Measurements from ENCODE around the gene TFEB.

The TFEB gene

DNA sequence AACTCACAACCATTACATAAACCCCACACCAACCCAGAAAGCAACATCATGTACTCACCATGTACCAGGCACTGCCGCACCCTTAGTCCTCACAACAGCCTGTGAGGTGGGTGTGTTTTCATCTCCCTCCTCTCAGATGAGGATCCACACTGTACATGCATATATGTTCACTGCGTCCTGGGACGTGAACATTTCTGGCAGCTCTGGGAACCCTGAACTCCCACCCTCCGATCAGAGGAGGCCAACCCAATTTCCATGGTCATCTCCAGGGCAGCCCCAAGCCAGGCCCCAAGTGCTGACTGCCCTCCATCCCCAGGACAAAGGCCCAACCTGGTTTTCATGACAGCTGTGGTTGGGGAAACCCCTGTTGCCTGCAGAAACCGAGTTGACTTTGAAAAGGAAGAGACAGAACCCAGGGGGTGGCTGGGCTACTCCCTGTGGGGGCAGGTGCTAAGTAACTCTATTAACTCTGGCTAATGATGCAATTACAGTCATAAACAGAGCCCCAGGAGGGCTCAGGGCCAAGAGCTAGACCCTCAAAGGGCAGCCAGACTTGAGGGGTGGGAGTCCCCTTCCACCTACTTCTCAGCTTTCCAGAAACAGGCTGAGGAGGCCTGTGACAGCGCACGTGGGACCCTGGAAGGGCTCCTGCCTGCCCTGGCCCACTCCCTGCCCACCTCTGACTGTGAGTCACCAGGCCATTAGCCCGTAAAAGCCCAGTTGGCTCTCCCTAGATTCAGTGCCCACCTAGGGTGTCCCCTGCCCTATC, 2.6 kb downstream of the TFEB start:
- DNase-seq (ENCODE audit: insufficient read length, low spot score) (peak; percentile 65), FAIRE-seq (peak; percentile 92)
- TF ChIP-seq SPI1 (IDR thresholded peaks at IDR 0.05; ENCODE audit: low read depth, low read length): no peak
- TF ChIP-seq TAF1 (IDR thresholded peaks at IDR 0.05; ENCODE audit: low read depth, low read length): no peak
- TF ChIP-seq POLR2A (IDR thresholded peaks at IDR 0.05; ENCODE audit: low read depth, low read length): peak; percentile 62
- TF ChIP-seq POU2F2 (IDR thresholded peaks at IDR 0.05; ENCODE audit: low read depth, low read length): no peak
- TF ChIP-seq PAX5 (IDR thresholded peaks at IDR 0.05; ENCODE audit: insufficient read depth, low read length, severe bottlenecking): peak; percentile 4
- peak; percentile 54; the same call in 1 of the 2 replicates for TF ChIP-seq POLR2AphosphoS5 (IDR thresholded peaks at IDR 0.05; ENCODE audit: low read depth, low read length)

DNA sequence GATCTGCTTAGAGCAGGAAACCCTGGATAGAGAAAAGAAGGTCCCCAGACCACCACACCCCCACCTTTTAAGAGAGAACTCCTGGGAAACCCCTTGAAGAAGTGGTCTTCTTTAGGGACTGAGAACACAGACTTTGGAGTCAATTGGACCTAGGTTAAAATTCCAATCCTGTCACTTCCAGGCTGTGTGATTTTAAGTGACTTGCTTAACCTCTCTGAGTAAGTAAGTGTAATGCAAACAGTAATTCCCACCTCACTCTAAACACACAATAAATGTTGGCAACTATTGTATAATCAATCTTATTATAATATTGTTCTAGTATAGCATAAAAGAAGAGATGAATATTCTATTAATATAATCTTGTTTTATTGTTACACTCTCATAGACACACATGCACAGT, 3.3 kb downstream of the TFEB start:
- no peak for DNase-seq (ENCODE audit: insufficient read length, low spot score)
- no peak for FAIRE-seq
- TF ChIP-seq POLR2A (IDR thresholded peaks at IDR 0.05; ENCODE audit: low read depth, low read length) (no peak), PAX5 (IDR thresholded peaks at IDR 0.05; ENCODE audit: insufficient read depth, low read length, severe bottlenecking) (no peak), TAF1 (IDR thresholded peaks at IDR 0.05; ENCODE audit: low read depth, low read length) (no peak), SPI1 (IDR thresholded peaks at IDR 0.05; ENCODE audit: low read depth, low read length) (no peak), POU2F2 (IDR thresholded peaks at IDR 0.05; ENCODE audit: low read depth, low read length) (no peak)

DNA sequence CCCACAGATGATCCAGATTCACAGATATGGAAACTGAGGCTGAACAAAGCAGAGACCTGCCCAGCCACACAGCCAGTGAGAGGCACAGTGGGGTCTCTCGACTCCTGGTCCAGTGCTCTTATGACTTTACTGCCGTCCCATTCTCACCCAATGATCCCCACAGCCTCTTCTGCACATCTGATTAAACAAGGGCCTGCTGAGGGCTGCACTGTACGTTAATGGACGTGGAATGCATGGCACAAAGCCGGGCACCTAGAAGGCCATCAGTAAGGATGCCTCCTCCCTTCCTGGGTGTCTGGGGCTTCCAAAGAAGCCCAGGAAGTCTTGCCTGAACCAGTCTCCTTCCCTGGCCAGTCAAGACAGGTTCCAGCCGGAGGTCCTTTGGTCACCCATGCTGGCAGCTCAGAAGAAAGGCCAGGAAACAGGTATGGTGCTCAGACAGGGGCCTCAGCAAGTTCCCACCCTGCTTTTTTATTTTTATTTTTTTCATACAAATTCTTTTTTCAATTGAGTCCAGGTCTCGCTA, 3.8 kb downstream of the TFEB start:
- TF ChIP-seq POLR2AphosphoS5 (IDR thresholded peaks at IDR 0.05; ENCODE audit: low read depth, low read length): no peak
- FAIRE-seq (no peak), DNase-seq (ENCODE audit: insufficient read length, low spot score) (no peak)

DNA sequence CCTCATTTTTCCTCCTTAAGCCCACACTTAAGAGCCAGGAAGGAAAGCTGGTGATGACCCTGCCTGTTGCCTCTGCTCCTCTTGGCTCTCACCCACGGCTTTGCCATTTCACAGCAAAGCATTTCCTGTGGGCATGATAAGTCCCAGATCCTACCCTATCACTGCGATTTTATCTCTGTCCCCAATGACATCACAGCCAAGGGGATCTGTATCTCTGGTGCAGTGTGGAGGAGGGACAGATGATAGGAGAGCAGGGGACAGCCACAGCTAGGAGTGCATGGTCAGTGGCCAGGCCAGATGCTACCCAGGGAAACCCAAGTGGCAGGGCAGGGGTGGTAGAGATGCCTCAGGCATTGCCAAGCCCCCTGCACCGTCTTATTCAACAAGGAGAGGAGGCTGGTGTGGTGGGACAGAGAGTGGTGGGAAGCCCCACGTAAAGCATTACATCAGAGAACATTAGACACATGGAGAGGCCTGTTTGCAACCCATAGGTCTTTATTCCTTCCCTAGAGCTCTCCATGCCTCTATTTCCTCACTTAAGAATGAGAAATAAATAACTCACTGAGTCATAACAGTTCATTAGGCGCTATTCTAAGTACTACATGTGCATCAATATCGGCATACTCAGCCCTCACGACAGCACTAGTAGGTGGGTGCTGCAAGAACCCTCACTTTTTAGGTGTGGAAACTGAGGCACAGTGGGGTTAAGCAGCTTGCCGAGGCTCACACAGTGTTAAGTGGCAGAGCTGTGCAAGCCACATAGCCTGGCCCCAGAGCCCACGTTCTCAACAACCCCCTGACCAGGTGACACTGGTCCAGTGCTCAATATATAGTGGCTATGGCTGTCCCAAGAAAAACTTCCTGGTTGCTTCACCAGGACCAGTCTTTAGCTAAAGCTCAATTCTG, 4.6 kb downstream of the TFEB start:
- DNase-seq (ENCODE audit: insufficient read length, low spot score) (no peak), FAIRE-seq (peak; percentile 81)
- TF ChIP-seq PAX5 (IDR thresholded peaks at IDR 0.05; ENCODE audit: insufficient read depth, low read length, severe bottlenecking) (no peak), SPI1 (IDR thresholded peaks at IDR 0.05; ENCODE audit: low read depth, low read length) (no peak), POLR2A (IDR thresholded peaks at IDR 0.05; ENCODE audit: low read depth, low read length) (no peak), POU2F2 (IDR thresholded peaks at IDR 0.05; ENCODE audit: low read depth, low read length) (no peak), TAF1 (IDR thresholded peaks at IDR 0.05; ENCODE audit: low read depth, low read length) (no peak), POLR2AphosphoS5 (IDR thresholded peaks at IDR 0.05; ENCODE audit: low read depth, low read length) (no peak)

DNA sequence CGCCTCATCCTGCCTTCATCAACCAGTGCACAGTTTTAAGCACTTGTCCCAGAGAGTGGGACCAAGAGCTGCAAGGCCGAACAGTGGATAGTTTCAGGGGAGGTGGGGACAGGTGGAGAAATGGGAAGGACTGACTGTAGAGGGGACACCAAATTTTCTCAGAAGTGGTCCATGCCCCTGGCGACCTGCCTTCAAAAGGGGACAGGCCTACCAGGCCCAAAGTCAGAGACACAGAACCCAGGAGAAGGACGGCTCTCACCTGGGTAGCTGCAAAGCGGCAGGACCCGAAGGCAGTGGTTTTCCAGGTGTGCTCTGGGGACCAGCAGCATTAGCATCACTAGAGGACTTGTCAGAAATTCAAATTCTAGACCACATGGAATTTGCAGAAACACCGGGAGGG, 5.8 kb downstream of the TFEB start:
- no peak for DNase-seq (ENCODE audit: insufficient read length, low spot score)
- FAIRE-seq: no peak
- TF ChIP-seq SPI1 (IDR thresholded peaks at IDR 0.05; ENCODE audit: low read depth, low read length) (no peak), POLR2AphosphoS5 (IDR thresholded peaks at IDR 0.05; ENCODE audit: low read depth, low read length) (no peak), POLR2A (IDR thresholded peaks at IDR 0.05; ENCODE audit: low read depth, low read length) (no peak)

DNA sequence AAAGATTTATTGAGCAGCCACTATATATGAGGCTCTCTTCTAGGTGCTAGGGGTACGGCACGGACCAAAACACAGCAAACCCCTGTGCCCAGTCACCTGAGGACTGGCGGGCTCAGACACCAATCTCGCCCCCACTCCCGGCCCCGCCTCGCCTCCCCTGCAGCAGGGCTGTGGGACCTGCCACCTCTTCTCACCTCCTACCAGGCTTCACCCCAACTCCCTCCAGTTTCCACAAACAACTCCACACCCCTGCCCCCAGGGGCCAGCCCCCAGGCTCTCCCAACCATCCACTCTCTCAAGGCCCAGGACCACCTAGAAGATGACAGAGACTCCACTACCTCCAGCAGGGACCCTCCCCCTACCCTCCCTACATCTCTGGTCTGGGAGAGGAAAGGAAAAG, 6.5 kb downstream of the TFEB start:
- DNase-seq (ENCODE audit: insufficient read length, low spot score): no peak
- FAIRE-seq: no peak
- TF ChIP-seq PAX5 (IDR thresholded peaks at IDR 0.05; ENCODE audit: insufficient read depth, low read length, severe bottlenecking) (no peak), POLR2AphosphoS5 (IDR thresholded peaks at IDR 0.05; ENCODE audit: low read depth, low read length) (no peak), POU2F2 (IDR thresholded peaks at IDR 0.05; ENCODE audit: low read depth, low read length) (no peak), TAF1 (IDR thresholded peaks at IDR 0.05; ENCODE audit: low read depth, low read length) (no peak), SPI1 (IDR thresholded peaks at IDR 0.05; ENCODE audit: low read depth, low read length) (no peak), POLR2A (IDR thresholded peaks at IDR 0.05; ENCODE audit: low read depth, low read length) (no peak)

DNA sequence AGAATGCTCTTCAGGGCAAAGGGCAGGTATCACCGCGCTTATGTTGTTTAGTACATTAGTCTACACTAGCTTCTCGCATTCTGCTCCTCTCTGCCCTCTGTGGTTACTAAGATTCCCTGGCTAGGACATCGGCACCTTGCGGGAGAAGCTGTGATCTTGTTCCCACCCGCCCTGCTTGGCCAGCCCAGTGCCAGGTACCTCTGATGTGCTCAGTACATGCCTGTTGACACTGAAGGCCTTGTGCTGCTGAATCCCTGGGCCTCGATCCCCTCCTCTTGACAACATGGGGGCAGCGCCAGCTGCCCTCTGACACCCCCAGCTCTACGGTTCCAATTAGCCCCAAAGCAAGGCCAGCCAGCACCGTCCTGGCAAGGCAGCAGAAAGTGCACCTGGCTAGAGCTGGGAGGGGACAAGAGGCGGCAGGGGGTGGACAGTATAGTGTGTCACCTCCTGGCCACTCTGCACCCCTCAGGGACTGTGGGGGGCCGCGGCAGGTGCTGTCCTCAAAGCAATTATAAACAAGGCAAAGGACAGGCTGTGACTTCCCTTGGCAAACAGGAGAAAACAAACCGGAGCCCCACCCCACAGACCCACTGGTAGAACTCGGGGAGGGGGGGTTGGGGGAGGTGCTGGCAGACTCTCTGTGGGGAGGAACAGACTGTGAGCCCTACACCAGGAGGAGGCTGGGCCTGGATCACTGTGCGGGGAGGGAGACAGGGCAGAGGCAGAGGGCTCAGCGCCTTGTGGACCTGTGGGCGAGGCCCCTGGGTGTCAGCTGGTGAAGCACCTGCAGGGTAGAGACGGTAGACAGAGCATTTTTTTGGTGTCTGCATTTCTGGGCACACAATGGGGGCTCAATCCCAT, 7.1 kb downstream of the TFEB start:
- TF ChIP-seq PAX5 (IDR thresholded peaks at IDR 0.05; ENCODE audit: insufficient read depth, low read length, severe bottlenecking): no peak
- TF ChIP-seq POU2F2 (IDR thresholded peaks at IDR 0.05; ENCODE audit: low read depth, low read length): no peak
- no peak for TF ChIP-seq POLR2A (IDR thresholded peaks at IDR 0.05; ENCODE audit: low read depth, low read length)
- TF ChIP-seq TAF1 (IDR thresholded peaks at IDR 0.05; ENCODE audit: low read depth, low read length): no peak
- no peak for TF ChIP-seq POLR2AphosphoS5 (IDR thresholded peaks at IDR 0.05; ENCODE audit: low read depth, low read length)
- TF ChIP-seq SPI1 (IDR thresholded peaks at IDR 0.05; ENCODE audit: low read depth, low read length): no peak
- FAIRE-seq (peak; percentile 20), DNase-seq (ENCODE audit: insufficient read length, low spot score) (no peak)

DNA sequence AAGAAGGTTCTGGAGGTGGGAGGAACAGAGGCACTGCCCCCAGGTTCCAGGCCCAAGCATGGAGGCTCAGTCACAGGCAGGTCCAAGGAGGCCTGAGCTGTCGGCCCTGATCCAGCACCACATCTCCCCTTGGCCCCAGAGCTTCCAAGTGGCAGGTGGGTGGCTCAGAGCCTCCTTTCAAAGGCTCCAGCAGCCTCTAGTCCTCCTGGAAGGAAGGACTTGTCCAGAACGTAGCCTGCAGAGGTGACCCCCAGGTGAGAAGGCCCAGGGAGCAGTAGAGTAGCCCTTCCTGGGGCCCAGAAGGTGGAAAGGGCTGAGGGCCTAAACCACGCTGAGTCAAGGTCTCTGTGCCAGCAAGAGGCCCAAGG, 7.7 kb downstream of the TFEB start:
- TF ChIP-seq PAX5 (IDR thresholded peaks at IDR 0.05; ENCODE audit: insufficient read depth, low read length, severe bottlenecking) (no peak), POU2F2 (IDR thresholded peaks at IDR 0.05; ENCODE audit: low read depth, low read length) (no peak), POLR2AphosphoS5 (IDR thresholded peaks at IDR 0.05; ENCODE audit: low read depth, low read length) (no peak), TAF1 (IDR thresholded peaks at IDR 0.05; ENCODE audit: low read depth, low read length) (no peak), SPI1 (IDR thresholded peaks at IDR 0.05; ENCODE audit: low read depth, low read length) (no peak), POLR2A (IDR thresholded peaks at IDR 0.05; ENCODE audit: low read depth, low read length) (no peak)
- no peak for DNase-seq (ENCODE audit: insufficient read length, low spot score)
- no peak for FAIRE-seq

DNA sequence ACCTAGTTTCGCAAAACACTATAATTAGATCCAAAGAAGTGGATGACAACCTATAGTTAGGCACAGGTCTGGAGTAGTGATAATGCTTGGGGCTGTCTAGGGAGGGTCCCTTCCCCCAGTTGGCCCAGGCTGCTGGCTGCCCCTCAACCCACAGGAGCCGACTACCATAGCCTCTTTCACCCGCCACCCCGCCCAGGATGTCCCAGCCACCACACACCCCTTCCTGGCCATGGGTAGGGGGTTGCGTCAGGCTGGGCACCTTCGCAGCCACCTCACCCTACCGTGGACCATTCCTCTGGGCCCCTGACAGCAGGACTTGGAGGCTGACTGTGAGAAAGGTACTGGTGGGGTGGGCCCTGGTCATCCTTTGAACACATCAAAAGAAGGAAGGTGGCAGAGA, 8.5 kb downstream of the TFEB start:
- TF ChIP-seq POLR2A (IDR thresholded peaks at IDR 0.05; ENCODE audit: low read depth, low read length) (no peak), TAF1 (IDR thresholded peaks at IDR 0.05; ENCODE audit: low read depth, low read length) (no peak), POLR2AphosphoS5 (IDR thresholded peaks at IDR 0.05; ENCODE audit: low read depth, low read length) (no peak), SPI1 (IDR thresholded peaks at IDR 0.05; ENCODE audit: low read depth, low read length) (no peak), PAX5 (IDR thresholded peaks at IDR 0.05; ENCODE audit: insufficient read depth, low read length, severe bottlenecking) (no peak), POU2F2 (IDR thresholded peaks at IDR 0.05; ENCODE audit: low read depth, low read length) (no peak)
- FAIRE-seq (no peak), DNase-seq (ENCODE audit: insufficient read length, low spot score) (no peak)
